IPS-15b (cell line): Measurements from ENCODE around the gene ASPA.
"Not testable (repeated sequence)": the region's sequence is repeated elsewhere in the genome, so short reads cannot be mapped to it uniquely, and the experiment has no call there.

ENCODE experiments used
- H3K27me3 ChIP-seq: one replicate; pipeline ENCODE4 v1.6.1; 2013; ENCODE audit warnings: low read length; ENCODE audit not compliant: control insufficient read depth, insufficient read depth
- H3K36me3 ChIP-seq: one replicate; pipeline ENCODE4 v1.6.1; 2013; ENCODE audit warnings: low read length; ENCODE audit not compliant: control insufficient read depth, insufficient read depth
- H3K4me1 ChIP-seq: one replicate; pipeline ENCODE4 v1.6.1; 2013; ENCODE audit warnings: mild to moderate bottlenecking, low read length; ENCODE audit not compliant: control insufficient read depth, insufficient read depth
- H3K4me3 ChIP-seq: one replicate; pipeline ENCODE4 v1.5.1; 2013; ENCODE audit warnings: low read depth, low read length
- H3K9ac ChIP-seq: one replicate; pipeline ENCODE4 v1.6.1; 2013; ENCODE audit warnings: low read depth, mild to moderate bottlenecking, low read length
- H3K9me3 ChIP-seq: one replicate; pipeline ENCODE4 v1.6.1; 2013; ENCODE audit warnings: mild to moderate bottlenecking, low read length; ENCODE audit not compliant: control insufficient read depth, insufficient read depth

The ASPA gene

GRCh38 chr17:3475812-3476610 lies at the start of gene ASPA:
TSS of gene ASPA (plus strand) at chr17:3475997. CDS start at chr17:3476160, 163 bp downstream.
- Histone ChIP-seq H3K36me3 (no peaks in the 10 kb centered on the region), H3K9ac (no peak within 1 kb of the TSS), H3K9me3 (no peaks in the 10 kb centered on the region), H3K27me3 (no peaks in the 10 kb centered on the region), H3K4me3 (no peak within 1 kb of the TSS), H3K4me1 (peaks cover 6% of the 10 kb centered on the region)

DNA sequence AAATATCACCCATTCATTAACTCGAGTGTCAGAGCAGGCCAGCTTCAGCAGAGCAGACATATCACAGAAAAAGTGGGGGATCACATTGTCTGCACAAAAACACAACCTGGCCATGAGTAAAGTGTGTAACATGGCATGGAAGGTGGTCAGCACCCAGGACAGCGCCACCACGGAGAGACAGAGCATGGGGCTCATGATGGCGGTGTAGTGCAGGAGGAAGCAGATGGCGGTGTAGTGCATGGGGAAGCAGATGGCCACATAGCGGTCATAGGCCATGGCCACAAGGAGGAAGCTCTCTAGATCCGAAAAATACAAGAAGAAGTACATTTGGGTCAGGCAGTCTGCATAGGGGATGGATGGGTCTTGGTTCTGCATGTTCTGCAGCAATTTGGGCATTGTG lies 42.6 kb upstream of the ASPA start:
- H3K36me3 ChIP-seq, H3K4me3 ChIP-seq, H3K27me3 ChIP-seq, H3K9ac ChIP-seq, H3K9me3 ChIP-seq, H3K4me1 ChIP-seq: not testable (repeated sequence)

GRCh38 chr17:3433741-3434140 lies 42.1 kb upstream of the ASPA start, which contains the start of gene OR1E2:
TSS of gene OR1E2 (minus strand) at chr17:3433841. CDS start at chr17:3433841, 0 bp downstream.
- no peaks in the 10 kb centered on the region for H3K4me1 ChIP-seq
- H3K9me3 ChIP-seq, result no peaks in the 10 kb centered on the region
- no peaks in the 10 kb centered on the region for H3K36me3 ChIP-seq
- no peak within 1 kb of the TSS for H3K9ac ChIP-seq
- no peak within 1 kb of the TSS for H3K4me3 ChIP-seq
- H3K27me3 ChIP-seq, result no peaks in the 10 kb centered on the region

DNA sequence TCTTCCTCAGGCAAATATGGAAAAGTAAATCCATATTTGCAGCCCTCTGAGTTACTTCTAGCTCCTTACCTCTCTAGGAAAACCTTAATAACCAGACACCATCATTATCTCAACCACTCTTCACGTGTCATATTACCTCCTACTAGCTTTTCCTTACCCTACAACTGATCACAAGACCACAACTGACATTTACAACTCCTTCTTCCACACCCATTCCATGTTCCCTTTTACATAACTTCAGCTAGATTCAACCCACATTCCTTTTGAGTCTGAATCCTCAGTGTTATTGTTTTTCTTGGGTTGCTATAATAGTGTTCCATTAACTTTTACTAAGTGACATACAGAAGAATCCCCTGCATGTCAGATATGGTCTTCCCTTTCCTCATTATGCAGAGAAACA lies 37.4 kb upstream of the ASPA start:
- Histone ChIP-seq H3K4me3 (no peak overlapping the region), H3K27me3 (no peaks in the 10 kb centered on the region), H3K4me1 (no peaks in the 10 kb centered on the region), H3K9ac (no peak overlapping the region), H3K9me3 (no peaks in the 10 kb centered on the region), H3K36me3 (no peaks in the 10 kb centered on the region)

GRCh38 chr17:3440451-3440850 lies 35.3 kb upstream of the ASPA start:
- H3K36me3 ChIP-seq, result no peaks in the 10 kb centered on the region
- no peak overlapping the region for H3K4me3 ChIP-seq
- no peak overlapping the region for H3K9ac ChIP-seq
- no peaks in the 10 kb centered on the region for H3K4me1 ChIP-seq
- no peaks in the 10 kb centered on the region for H3K27me3 ChIP-seq
- no peaks in the 10 kb centered on the region for H3K9me3 ChIP-seq

DNA sequence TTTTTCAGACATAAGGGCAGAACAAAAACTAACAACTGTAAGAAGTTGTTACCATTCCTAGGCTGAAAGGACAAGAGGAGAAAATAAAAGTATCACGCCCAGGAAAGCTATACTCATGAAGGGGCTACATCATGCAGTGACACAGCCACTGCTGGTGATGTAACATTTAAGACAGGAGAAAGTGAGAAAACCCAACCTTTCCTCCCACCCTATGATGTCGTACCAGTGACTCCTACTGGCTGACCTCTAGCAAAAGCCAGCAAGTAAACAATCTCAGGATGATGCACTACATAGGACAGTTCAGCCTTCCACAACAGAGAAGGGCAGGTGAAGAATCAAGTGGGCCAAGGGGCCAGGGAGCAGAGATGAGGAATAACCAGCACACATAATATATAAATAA lies 28.2 kb upstream of the ASPA start:
- no peaks in the 10 kb centered on the region for H3K4me1 ChIP-seq
- no peak overlapping the region for H3K4me3 ChIP-seq
- H3K9ac ChIP-seq, result no peak overlapping the region
- no peaks in the 10 kb centered on the region for H3K27me3 ChIP-seq
- no peaks in the 10 kb centered on the region for H3K36me3 ChIP-seq
- H3K9me3 ChIP-seq, result no peaks in the 10 kb centered on the region

GRCh38 chr17:3448059-3448665 lies 27.6 kb upstream of the ASPA start:
- Histone ChIP-seq H3K9me3 (no peaks in the 10 kb centered on the region), H3K36me3 (no peaks in the 10 kb centered on the region), H3K27me3 (no peaks in the 10 kb centered on the region), H3K9ac (no peak overlapping the region), H3K4me3 (no peak overlapping the region), H3K4me1 (no peaks in the 10 kb centered on the region)

DNA sequence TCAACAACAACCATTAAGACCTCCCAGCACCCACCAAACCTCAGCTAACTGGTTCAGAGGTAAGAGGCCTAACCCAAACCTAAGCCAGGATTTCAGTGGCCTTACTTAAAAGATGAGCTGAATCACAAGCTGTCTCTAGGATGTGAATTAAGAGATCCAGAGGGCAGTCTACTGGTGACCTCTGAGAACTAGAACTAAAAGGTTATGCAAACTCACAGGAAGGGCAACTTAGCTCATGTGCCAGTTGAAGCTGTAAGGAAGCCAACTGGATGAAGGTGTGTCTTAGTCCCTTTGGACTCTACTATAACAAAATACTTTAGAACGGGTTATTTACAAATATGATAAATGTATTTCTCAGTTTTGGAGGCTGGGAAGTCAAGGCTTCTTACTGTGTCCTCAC lies 9.4 kb upstream of the ASPA start:
- not testable (repeated sequence) for H3K27me3 ChIP-seq, H3K9me3 ChIP-seq, H3K9ac ChIP-seq, H3K36me3 ChIP-seq, H3K4me3 ChIP-seq, H3K4me1 ChIP-seq

DNA sequence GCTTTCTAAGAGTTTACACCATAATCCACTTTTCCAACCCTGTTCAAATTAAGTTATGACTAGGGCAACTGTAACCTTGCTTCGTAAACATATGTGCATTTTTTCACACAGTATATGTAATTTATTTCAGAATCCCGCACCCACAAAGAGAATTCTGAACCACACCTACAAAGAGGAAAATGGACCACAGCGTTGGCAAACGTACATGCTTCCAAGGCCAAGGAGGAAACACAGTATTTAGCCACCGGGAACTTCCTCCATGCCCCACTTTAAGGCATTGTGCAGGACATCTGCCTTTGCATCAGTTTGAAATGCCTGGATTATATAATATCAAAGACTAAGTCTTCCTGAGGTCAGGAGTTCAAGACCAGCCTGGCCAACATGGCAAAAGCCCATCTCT lies 6.3 kb upstream of the ASPA start:
- no peak overlapping the region for H3K4me3 ChIP-seq
- no peaks in the 10 kb centered on the region for H3K4me1 ChIP-seq
- no peak overlapping the region for H3K9ac ChIP-seq
- H3K36me3 ChIP-seq, result no peaks in the 10 kb centered on the region
- H3K9me3 ChIP-seq, result no peaks in the 10 kb centered on the region
- no peaks in the 10 kb centered on the region for H3K27me3 ChIP-seq

DNA sequence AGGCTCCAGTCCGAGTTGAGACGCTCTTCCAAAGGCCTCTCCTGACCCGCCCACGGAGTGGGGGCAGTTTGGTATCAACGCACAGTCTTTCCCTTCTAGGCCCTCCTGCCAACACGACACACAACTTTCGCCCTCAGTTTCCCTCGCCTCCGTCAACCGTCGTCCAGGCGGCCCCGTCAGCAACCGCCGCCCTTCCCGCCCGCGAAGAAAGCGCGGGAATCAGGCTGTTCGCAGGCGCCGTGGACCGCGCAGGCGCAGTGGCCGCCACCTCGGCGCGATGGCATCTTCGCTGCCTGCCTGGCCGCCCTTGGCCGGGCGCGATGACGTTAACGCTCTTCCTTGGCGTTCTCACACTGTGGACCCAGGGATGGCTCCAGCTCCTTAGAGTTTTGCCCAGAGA lies 4.2 kb upstream of the ASPA start, which contains the start of gene SPATA22:
SPATA22 (minus strand) TSS at position 221 of the 400 bp plus-strand sequence. CDS start 2,494 bp downstream, outside the sequence.
- no peaks in the 10 kb centered on the region for H3K27me3 ChIP-seq
- no peak within 1 kb of the TSS for H3K4me3 ChIP-seq
- no peak within 1 kb of the TSS for H3K9ac ChIP-seq
- H3K36me3 ChIP-seq, result no peaks in the 10 kb centered on the region
- no peaks in the 10 kb centered on the region for H3K9me3 ChIP-seq
- peaks cover 6% of the 10 kb centered on the region for H3K4me1 ChIP-seq

DNA sequence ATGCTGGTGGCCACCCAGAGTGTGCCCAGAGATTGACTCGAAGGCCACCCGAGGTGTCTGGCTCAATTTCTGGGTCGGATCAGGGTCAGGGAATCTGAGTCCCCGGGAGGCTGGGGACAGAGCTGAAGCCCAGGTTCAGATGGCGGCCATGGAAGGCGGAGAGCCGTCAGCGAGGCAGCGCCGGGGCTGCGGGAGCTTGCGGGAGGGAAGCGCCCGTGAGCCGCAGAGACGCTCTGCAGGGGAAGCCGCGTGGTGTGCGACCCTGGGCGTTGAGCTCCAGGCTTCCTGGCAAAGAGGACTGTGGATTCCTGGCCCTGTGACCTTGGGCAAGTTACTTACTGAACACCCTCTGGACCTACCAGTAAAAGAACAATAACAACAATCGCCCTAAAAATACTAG lies 3.7 kb upstream of the ASPA start:
- Histone ChIP-seq H3K4me1 (peaks cover 6% of the 10 kb centered on the region), H3K4me3 (no peak overlapping the region), H3K27me3 (no peaks in the 10 kb centered on the region), H3K9me3 (no peaks in the 10 kb centered on the region), H3K9ac (no peak overlapping the region), H3K36me3 (no peaks in the 10 kb centered on the region)

DNA sequence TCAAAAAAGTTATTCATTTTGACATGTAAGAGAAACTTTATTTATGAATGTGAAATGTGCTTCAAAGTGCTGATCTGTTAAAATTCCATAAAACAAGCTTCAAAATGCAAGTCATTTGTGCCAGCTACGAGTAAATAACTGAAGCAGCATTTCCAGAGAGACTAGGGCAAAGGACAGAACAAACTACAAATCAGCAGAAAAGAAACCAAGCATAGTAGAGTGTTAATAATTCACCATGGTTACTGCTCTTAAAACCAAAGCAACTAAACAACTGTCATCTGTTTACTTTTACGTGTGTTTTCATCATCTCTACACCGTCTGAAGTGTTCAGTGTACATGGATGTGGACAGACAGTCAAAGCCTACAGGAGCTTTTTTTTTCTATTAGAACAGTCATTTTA lies 1.6 kb upstream of the ASPA start:
- Histone ChIP-seq H3K9me3 (no peaks in the 10 kb centered on the region), H3K36me3 (no peaks in the 10 kb centered on the region), H3K4me3 (no peak overlapping the region), H3K9ac (no peak overlapping the region), H3K27me3 (no peaks in the 10 kb centered on the region), H3K4me1 (peaks cover 6% of the 10 kb centered on the region)
